Measurements from ENCODE around the gene LPCAT1.
"Not testable (repeated sequence)": the region's sequence is repeated elsewhere in the genome, so short reads cannot be mapped to it uniquely, and the experiment has no call there.

LPCAT1 gene

DNA sequence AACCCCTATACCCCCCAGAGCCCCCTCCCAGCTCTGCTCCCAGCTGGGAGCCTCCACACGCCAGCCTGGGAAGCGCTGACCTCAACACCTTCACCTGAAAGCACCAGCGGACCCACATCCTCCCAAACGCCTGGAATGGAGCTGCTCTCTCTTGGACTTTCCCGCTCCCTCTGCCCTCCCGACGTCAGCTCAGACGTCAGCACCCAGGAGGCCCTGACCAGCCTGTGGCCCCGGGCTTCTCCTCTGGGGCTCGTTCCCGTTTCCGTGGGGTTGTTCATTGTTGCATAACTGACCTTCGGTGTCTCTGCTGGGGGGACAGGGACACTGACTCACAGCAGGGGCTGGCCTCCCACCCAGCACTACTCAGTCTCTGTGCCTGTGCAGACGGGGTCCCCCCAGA lies 43.5 kb downstream of the LPCAT1 start:
- no peak for DNase-seq (ENCODE audit: low read depth)

DNA sequence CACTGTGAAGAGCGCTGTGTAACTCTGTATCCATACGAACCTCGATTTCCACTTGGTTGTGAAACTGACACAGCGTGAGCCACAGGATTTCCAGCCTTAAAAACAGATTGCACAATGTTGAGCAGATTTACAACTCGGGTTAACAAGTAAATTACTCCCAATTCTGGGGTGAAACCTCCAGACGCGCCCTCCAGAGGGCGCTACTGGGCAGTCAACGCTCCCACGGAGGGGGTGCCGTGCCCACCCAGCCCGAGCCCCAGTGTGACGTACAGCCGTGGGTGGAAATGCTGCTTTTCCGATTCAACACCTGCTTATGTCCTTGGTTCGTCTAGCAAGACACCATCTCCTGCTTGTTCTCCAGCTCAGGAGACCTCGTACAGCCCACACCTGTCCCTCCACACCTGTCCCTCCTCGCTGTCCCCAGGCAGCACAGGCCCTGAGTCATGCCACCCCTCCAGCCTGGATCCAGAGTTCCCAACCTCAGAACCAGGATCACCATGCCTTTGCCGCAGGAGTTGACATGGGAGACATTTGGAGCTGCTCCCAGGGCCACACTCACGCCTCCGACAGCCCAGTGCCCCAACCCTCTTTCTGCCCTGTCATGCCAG lies 44.1 kb downstream of the LPCAT1 start:
- peak; percentile 20 for DNase-seq (ENCODE audit: low read depth)

DNA sequence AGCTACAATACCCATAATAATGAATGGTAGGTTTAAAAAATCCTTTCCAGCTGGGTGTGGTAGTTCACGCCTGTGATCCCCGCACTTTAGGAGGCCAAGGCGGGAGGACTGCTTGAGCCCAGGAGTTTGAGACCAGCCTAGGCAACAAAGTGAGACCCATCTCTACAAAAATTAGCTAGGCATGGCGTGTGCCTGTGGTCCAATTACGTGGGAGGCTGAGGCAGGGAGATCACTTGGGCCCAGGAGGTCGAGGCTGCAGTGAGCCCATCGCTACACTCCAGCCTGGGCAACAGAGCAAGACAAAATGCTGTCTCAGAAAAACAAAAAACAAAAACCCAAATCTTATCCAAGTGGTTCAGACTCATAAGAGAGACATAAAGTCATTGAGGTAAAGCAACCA lies 44.7 kb downstream of the LPCAT1 start:
- no peak for DNase-seq (ENCODE audit: low read depth)

DNA sequence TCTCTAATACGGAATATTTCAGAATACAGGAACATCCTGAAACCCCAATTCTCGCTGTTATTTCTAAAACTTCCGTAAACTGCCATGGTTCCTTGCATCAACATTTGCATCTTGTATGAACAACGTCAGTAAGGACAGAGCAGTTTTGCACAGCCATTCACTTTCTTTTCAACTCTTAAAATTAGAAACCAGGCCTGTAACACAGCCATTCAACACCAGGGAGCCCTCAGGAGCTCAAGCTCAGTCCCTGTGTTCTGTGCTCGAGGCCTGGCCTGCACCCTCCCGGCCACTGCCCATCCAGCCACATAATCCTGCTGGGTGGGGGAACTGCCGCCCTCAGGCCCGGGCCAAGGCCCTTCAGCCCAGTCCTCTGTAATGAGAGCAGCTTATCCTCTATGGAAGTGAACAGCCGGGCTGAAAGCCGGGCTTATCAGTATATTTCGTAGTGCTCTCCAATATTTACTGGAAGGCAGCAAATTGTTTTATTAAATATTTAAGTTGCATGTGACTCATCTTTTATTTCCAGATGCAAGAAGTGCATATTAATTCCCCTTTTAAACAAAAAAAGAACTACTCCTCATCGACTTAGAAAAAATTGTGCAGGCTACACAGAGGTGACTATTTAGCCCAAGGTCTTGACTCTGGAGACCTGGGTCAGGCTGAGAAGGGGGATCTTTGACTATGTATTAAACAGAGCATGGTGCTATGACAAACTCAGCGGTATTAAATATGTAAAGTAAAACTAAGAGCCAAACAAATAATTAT lies 45.3 kb downstream of the LPCAT1 start:
- no peak for DNase-seq (ENCODE audit: low read depth)

DNA sequence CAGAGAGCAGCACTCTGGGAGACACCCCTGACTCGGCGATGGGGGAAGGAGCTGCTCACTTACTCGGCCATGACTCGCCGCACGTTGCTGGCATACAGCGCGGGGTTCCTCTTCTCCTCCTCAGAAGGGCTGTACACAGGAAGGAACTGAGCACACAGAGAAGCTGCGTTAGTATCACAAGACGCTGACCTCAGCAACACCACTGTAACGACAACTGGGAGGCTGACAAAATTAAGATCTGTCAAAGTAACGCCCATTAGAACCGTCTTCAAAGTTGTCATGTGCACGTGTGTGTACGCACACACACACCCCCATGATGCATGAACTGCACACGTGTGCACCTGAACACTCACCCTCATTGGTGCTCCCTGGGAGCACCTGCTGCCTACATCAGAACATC lies 46.4 kb downstream of the LPCAT1 start:
- no peak for DNase-seq (ENCODE audit: low read depth)

DNA sequence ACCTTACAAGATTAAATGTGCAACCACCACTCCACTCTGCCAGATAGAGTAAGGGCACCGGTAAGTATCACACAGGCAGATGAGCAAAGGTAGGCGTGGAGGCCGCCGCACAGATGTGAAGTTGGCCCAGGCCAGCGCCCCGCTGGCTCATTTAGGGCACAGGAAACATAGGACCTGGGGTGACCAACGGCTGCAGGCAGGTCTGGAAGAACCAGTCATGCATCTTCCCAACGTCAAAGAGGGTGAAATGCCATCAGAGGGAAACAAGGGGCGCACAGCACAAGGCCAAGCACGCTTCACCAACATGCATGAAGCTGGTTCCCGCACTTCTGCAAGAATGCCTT lies 46.8 kb downstream of the LPCAT1 start:
- DNase-seq (ENCODE audit: low read depth), result no peak

DNA sequence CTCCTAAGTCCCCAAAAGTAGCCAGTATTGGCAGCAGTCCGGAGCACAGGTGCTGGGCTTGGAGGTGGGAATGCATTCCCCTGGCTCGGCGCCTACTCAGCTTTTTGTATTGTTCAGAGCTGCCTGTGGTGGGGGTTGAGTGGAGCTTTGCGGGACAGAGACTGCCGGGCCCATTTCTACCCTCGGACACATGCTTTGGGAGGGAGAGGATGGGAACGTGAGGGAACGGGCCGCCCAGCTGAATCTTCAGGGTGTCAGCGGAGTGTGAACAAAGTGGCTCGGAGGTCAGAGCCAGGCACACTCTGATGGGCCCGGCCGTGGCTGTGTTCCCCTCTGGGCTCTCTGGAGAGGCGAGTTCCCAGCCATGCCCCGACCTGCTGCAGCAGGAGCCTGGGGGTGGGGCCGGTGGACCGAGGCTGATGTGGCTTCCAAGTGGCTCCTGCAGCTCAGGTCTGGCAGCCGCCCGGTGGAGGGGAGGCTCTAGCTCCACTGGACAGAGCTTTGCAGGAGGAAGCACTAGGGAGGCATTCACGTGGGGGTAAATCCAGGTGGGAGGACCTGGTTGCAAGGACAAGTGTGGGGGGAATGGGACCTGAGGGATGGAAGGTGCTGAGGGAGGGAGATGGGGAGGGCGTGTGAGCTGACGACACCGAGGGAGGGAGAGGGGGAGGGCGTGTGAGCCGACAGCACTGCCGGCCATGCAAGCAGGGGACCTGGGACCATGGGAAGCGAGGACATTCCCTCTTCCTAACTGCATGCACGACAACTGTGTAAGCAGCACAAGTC lies 47.4 kb downstream of the LPCAT1 start:
- DNase-seq (ENCODE audit: low read depth), result no peak

DNA sequence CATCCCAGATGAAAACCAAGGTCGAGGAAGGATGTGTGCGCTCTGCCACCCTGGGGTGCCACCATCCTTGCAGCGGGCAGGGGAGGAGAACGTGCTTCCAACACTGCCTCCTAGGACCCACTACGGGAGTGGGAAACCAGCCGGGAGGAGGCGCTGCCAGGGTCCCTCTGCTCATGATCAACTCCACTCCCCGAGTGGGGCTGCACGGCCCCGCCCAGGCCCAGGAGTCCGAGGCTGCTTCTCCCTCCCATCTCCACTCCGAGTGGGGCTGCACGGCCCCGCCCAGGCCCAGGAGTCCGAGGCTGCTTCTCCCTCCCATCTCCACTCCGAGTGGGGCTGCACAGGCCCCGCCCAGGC lies 48.2 kb downstream of the LPCAT1 start:
- DNase-seq (ENCODE audit: low read depth), result not testable (repeated sequence)

DNA sequence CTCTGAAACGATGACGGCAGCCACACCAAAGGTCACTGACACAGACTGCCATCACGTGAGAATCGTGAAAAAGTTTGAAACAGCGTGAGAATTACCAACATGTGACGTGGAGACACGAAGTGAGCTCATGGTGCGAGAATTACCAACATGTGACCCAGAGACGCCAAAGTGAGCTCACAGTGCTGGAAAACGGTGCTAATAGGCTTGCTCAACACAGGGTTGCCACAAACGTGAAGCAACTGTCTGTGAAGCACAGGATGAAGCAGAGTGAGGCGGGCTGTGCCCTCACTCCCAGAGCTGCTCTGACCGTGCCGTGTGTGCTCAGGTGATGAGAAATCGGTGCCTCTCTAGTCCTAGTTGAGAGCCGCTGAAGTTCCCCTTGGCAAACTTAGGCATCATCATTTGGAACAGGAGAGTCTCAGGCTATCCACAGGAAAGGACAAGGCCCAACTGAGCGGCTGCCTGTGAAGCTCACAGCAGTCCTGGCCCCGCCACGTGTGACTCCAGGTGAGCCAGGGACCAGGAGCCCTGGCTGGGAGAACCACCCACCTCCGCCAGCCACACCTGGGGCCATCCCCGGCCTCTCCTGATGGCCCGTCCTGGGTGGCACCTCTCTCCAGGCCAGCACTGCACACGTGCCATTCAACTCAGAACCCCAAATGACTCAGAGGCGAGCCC lies 48.8 kb downstream of the LPCAT1 start:
- DNase-seq (ENCODE audit: low read depth), result no peak

DNA sequence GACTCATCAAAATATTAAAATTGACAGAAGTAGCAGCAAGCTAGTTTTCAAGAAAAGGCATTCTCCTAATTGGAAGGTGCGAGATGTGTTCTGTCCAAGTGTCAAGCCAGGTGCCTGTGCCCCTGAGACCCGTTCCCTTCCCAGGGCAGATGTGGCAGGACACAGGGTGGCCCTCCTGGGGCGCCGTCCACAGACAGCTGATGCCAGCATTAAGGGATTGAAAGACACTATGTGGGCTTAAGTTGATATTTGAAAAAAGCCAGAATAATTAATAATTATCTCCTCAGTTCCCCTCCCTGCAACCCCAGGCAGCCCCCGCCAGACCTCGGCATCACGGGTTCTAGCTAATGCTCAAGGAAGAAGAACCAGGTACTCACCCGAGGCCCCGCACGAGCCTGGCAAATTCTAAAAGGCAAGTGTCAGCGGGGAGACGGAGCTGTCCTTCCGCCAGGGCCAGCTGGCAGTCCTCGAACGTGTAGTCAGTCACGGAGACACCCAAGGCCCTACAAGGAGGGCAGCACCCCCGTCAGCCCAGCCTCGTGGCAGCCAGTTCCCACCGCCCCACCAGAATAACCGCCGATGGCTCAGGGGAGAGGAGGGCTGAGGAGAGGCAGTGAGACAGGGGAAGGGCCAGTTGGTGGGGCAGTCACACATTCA lies 49.4 kb downstream of the LPCAT1 start:
- no peak for DNase-seq (ENCODE audit: low read depth)

DNA sequence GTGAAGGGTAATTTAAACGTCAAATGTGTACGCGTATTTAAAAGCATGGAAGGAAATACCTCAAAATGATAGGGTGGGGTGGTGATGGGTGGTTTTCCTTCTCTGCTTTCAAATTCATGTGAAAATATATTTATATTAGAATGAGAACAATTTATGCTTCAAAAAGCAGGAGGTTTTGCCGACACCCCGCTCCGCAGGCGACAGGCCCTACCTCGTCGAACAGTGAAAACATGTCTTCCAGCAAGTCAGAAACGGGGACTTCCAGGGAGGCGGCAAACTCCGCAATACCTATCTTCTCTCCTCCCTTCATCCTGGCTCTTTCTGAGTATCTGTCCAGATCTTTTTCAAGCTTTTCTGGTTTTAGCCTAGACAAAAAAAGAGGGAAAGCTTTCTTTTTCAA lies 50.0 kb downstream of the LPCAT1 start:
- no peak for DNase-seq (ENCODE audit: low read depth)

DNA sequence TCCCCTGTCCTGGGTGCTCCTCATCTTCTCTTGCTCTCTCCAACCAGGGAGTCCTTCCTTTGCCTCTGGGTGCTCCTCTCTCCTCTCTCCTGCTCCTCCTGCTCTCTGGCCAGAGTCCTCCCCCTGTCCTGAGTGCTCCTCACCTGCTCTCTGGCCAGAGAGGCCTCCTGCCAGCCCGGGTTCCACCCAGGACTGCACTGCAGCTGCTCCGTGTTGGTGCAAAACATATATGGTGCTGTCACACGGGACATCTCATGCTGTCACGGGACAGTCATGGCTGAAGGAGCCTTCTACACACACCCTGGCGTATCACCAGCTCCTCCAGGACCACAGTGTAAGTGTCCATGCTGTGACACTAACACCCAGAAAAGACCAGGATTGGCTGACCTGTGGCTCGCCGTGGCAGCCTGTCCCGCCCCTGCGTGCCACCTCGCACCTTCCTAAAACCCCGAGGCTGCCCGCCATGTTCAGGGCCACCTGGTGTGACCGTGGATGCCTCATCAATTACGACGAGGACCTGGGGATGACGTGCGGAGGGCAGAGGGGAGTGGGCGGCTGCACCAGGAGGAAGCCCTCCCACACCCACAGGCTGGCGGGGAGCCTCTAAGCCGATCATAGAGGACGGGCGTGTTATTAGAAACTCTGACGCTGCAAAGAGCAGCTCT lies 50.7 kb downstream of the LPCAT1 start:
- DNase-seq (ENCODE audit: low read depth), result no peak

DNA sequence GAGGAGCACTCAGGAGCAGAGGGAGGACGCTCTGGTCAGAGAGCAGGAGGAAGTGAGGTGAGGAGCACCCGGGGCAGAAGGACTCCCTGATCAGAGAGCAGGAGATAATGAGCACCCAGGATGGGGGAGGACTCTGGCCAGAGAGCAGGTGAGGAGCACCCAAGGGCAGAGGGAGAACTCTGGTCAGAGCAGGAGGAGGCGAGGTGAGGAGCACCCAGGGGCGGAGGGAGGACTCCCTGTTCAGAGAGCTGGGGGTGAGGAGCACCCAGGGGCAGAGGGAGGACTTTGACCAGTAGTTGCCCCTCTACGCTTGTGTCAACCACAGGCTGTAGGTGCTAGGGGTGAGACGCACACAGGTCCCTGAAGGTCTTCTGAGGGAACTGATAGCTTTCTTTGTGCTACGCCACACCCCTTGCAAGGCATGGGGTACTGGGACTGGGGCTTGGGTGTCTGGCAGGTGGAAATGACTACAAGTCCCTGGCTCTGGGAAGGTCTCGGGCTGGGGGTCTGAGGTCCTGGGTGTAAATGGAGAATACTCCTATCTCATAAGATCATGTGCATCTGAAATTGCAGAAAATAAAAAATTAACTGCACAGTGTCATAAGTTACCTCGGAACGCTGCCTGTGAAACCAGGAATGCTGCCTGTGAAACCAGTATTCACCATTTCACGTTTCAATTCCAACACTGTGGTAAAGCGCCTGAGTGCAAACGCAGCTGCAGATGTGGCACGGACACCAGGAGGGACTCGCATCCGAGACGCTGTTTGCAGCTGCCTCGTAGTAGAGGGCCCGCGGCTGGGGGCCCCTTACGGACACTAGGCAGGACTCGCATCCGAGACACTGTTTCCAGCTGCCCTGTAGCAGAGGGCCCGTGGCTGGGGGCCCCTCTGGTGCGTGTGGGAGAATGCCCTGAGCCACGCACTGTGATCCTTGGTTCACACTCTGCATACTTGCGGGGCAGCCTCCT lies 51.5 kb downstream of the LPCAT1 start:
- DNase-seq (ENCODE audit: low read depth), result no peak

DNA sequence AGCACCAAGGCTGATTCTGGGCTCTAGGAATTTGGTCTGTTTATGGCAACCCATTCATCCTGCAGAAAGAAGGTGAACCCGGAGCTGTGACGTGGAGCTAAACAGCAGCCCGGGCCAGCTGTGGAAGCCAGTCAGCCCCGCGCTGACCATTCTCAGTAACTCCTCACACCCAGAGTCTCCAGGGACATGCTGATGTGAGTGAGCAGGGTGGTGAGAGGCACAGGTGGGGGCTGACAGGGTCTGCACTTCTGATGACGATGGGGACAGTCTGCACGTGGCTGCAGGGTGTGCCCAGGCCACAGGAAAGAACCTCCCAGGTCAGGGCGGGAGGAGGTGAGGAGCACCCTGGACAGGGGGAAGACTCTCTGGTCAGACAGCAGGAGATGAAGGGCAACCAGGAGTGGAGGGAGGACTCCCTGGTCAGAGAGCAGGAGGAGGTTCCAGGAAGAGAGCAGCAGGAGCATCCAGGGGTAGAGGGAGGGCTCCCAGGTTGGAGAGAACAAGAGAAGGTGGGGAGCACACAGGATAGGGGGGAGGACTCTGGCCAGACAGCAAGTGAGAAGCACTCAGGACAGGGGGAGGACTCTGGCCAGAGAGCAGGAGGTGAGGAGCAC lies 52.4 kb downstream of the LPCAT1 start:
- DNase-seq (ENCODE audit: low read depth), result no peak

DNA sequence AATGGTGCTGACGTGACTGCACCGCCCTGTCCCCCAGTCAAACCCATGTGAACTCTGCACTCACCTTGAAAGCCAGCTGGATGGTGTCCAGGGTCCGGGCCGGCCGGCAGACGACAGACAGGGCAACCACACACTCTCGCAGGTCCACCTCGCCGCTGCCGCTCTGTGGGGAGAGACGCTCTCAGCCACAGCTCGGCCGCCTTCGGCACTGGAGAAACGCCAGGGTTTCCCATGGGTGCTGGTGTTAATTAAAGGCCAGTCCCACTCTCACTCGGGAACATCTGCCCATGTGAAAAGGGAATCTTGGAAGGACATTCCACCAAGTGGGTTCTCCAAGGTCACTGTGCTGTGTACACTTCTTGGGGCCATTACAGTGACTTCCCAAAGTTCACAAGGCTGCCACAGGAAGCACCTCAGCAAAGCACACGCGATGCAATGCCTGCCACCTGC lies 53.0 kb downstream of the LPCAT1 start:
- no peak for DNase-seq (ENCODE audit: low read depth)

DNA sequence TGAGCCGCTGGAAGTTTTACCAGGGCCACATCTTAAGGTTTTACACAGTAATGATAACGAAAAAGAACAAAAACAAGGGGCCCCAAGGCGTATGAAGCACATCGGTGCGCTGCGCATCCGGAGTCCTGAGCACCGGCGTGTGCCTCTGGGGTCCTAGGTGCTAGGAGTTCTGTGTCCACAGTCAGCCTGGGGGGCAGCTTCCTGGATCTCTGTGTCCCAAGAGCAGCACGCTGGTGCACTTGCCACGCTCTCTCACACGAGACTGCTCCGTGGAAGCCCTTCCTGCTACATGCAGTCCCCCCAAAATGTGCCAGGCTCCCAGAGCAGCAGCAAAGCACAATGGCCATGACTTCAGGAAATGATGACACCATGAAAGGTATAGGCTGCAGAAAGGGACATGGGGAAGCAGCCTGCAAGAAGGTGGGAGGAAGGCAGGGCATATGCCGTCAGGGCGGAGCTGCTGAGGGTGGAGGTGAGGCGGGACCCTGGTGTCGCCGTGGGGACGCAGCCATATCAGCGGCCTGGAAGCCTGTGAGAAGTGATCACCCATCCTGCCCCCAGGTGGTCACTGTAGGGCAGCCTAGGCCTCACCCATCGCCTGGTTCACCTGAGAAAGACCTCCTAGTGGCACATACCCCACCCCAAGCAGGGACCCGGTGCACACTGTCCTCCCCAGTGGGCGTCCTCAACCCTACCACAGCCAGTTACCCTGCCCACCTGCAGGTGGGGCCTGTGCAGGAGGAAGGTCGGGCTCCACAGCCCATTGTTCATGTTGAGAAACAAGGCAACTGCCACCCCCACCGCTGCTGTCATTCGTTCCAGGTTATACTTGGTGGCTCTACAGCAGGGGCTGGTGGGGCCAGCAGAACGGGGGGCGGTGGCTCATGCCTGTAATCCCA lies 54.9 kb downstream of the LPCAT1 start:
- DNase-seq (ENCODE audit: low read depth), result no peak

DNA sequence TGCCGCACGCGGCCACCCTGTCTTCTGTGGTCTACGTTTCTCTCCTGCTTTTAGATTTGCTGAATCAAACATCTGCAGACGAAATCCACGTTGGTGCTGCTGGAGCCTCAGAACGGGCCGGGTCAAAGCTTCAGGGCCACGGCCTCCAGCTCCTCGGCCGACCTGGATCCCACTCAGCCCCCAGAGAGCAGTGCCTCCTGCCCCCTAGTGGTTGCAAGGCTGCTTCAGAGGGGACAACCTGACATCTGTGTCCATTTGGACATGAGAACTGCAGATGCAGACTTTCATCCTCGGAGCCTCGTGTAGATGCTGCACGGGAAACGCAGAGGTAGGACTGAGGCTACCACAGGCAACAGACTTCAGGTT lies 55.5 kb downstream of the LPCAT1 start:
- DNase-seq (ENCODE audit: low read depth), result no peak

DNA sequence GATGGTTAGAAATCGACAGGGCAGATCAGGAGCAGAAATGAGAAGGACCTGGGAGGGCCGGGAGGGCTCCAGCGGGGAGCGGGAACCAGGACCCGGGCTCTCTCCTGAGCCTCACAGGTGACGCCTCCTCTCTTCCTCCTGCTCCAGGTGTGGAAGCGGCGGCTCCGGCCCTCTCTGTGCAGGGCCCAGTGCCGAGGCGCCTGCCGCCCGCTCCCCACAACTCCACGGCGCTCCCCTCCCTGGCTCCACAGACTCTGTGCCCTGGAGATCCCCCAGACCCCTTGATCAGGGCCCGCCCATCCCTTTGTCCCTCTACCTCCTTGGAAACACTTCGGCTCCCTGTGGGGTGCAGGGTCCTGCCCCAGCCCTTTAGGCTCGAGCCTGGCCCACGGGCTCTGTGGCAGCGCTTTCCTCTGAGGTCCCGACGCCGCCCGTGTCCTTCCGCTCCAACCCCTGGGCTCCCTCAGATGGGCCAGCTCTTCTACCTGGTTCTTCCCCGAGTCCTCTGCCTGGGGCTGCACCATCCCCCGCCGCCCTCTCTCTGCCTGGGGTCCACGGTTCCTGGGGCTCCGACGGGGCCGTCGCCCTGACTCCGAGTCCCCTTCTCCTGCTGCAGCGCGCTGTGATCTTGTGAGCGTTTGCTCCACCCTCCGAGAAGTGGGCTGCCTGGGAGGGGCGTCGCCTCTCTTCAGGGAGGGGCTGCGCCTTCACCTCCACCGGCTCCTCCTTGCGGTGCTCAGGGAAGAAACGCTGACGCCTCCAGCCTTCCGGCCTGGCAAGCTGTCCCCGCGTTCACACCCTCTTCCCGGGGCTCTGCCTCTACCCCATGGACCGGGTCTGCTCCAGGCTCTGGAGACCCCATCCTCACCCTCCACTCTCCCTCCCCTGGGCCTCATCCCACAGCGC lies 56.2 kb downstream of the LPCAT1 start:
- DNase-seq (ENCODE audit: low read depth), result no peak
